ENCODE results near the gene TSC22D3. TPM values are rescaled to one million over a fixed set of nuclear protein-coding genes. Genes with fewer than 3 reads are reported as not detected.

The TSC22D3 gene
- total RNA-seq, 1 experiment from 2014 or later: not detected

- no peak for DNase-seq (ENCODE audit: low spot score)
- in situ Hi-C loops (cut with HindIII; ENCODE audit: low sequenced_read_pairs): no loop called here
These were observed 38.6 kb downstream of the TSC22D3 start for GRCh38 chrX:107736781-107737531.

- in situ Hi-C loops (cut with HindIII; ENCODE audit: low sequenced_read_pairs): no loop called here
- no peak for DNase-seq (ENCODE audit: low spot score)
These were observed 40.9 kb downstream of the TSC22D3 start for GRCh38 chrX:107734646-107735045.

- DNase-seq (ENCODE audit: low spot score): no peak
- in situ Hi-C loops (cut with HindIII; ENCODE audit: low sequenced_read_pairs): no loop called here
These were observed 41.9 kb downstream of the TSC22D3 start for GRCh38 chrX:107733686-107734085.

GRCh38 chrX:107731831-107732502 lies 43.6 kb downstream of the TSC22D3 start:
- peak; percentile 67 for DNase-seq (ENCODE audit: low spot score)
- in situ Hi-C loops (cut with HindIII; ENCODE audit: low sequenced_read_pairs): no loop called here

- in situ Hi-C loops (cut with HindIII; ENCODE audit: low sequenced_read_pairs): no loop called here
- DNase-seq (ENCODE audit: low spot score): no peak
These were observed 44.4 kb downstream of the TSC22D3 start for GRCh38 chrX:107730991-107731766.

GRCh38 chrX:107730298-107730655 lies 45.3 kb downstream of the TSC22D3 start:
- no peak for DNase-seq (ENCODE audit: low spot score)
- in situ Hi-C loops (cut with HindIII; ENCODE audit: low sequenced_read_pairs): no loop called here

- in situ Hi-C loops (cut with HindIII; ENCODE audit: low sequenced_read_pairs): no loop called here
These were observed 45.9 kb downstream of the TSC22D3 start for GRCh38 chrX:107729558-107730297.

GRCh38 chrX:107728371-107729099 lies 47.1 kb downstream of the TSC22D3 start:
- in situ Hi-C loops (cut with HindIII; ENCODE audit: low sequenced_read_pairs): no loop called here
- DNase-seq (ENCODE audit: low spot score): no peak

More at GRCh38 chrX:107729558-107730297, 45.9 kb downstream of the TSC22D3 start:
- DNase-seq (ENCODE audit: low spot score): no peak

GRCh38 chrX:107726816-107727534 lies 48.6 kb downstream of the TSC22D3 start:
- no peak for DNase-seq (ENCODE audit: low spot score)
- in situ Hi-C loops (cut with HindIII; ENCODE audit: low sequenced_read_pairs): no loop called here

GRCh38 chrX:107725761-107726555 lies 49.6 kb downstream of the TSC22D3 start:
- in situ Hi-C loops (cut with HindIII; ENCODE audit: low sequenced_read_pairs): no loop called here
- no peak for DNase-seq (ENCODE audit: low spot score)

GRCh38 chrX:107724653-107725052 lies 50.9 kb downstream of the TSC22D3 start:
- in situ Hi-C loops (cut with HindIII; ENCODE audit: low sequenced_read_pairs): no loop called here
- no peak for DNase-seq (ENCODE audit: low spot score)

GRCh38 chrX:107723511-107723910 lies 52.1 kb downstream of the TSC22D3 start:
- in situ Hi-C loops (cut with HindIII; ENCODE audit: low sequenced_read_pairs): no loop called here

GRCh38 chrX:107721966-107722707 lies 53.5 kb downstream of the TSC22D3 start:
- no peak for DNase-seq (ENCODE audit: low spot score)
- in situ Hi-C loops (cut with HindIII; ENCODE audit: low sequenced_read_pairs): no loop called here

More at GRCh38 chrX:107723511-107723910, 52.1 kb downstream of the TSC22D3 start:
- peak; percentile 78 for DNase-seq (ENCODE audit: low spot score)

GRCh38 chrX:107721318-107721717 lies 54.3 kb downstream of the TSC22D3 start:
- DNase-seq (ENCODE audit: low spot score): no peak
- in situ Hi-C loops (cut with HindIII; ENCODE audit: low sequenced_read_pairs): no loop called here

- DNase-seq (ENCODE audit: low spot score): peak; percentile 84
- in situ Hi-C loops (cut with HindIII; ENCODE audit: low sequenced_read_pairs): no loop called here
These were observed 57.4 kb downstream of the TSC22D3 start for GRCh38 chrX:107718156-107718621.

GRCh38 chrX:107716816-107717700 lies 58.5 kb downstream of the TSC22D3 start:
- DNase-seq (ENCODE audit: low spot score): peak; percentile 90
- in situ Hi-C loops (cut with HindIII; ENCODE audit: low sequenced_read_pairs): no loop called here
